Nucleus accumbens (tissue), 56 donors: Measurements from ENCODE around the gene TTYH2.

Experiments used
- DNase-seq, 56 donors: peaks; one replicate each; lab custom pipeline; 2025; lab: John Stamatoyannopoulos, UW

TTYH2 gene

GRCh38 chr17:74231928-74232907 lies 18.8 kb downstream of the TTYH2 start:
- DNase-seq, result no peak

GRCh38 chr17:74233937-74234336 lies 20.6 kb downstream of the TTYH2 start:
- no peak for DNase-seq

GRCh38 chr17:74234486-74234885 lies 21.1 kb downstream of the TTYH2 start:
- no peak for DNase-seq

- peak in 50 of 56 donors; percentile 25 to 88 (median 64) for DNase-seq
Observed at GRCh38 chr17:74235040-74235581, 21.7 kb downstream of the TTYH2 start.

- DNase-seq, result peak in 16 of 56 donors; percentile 7 to 48 (median 22)
Observed at GRCh38 chr17:74235911-74236371, 22.6 kb downstream of the TTYH2 start.

GRCh38 chr17:74237321-74237720 lies 23.9 kb downstream of the TTYH2 start:
- no peak for DNase-seq

- peak in 4 of 56 donors; percentile 10 to 61 (median 23) for DNase-seq
Observed at GRCh38 chr17:74239172-74239571, 25.8 kb downstream of the TTYH2 start.

GRCh38 chr17:74240618-74241205 lies 27.3 kb downstream of the TTYH2 start:
- DNase-seq, result peak in 1 of 56 donors; percentile 10

- DNase-seq, result peak in 30 of 56 donors; percentile 9 to 67 (median 32)
Observed at GRCh38 chr17:74241431-74241830, 28.1 kb downstream of the TTYH2 start.

GRCh38 chr17:74241847-74242246 lies 28.5 kb downstream of the TTYH2 start:
- DNase-seq, result no peak

GRCh38 chr17:74243013-74243755 lies 29.8 kb downstream of the TTYH2 start:
- DNase-seq, result peak in 44 of 56 donors; percentile 3 to 68 (median 42)

GRCh38 chr17:74244128-74244527 lies 30.8 kb downstream of the TTYH2 start:
- peak in 2 of 56 donors; percentile 38 to 55 for DNase-seq

- peak in 49 of 56 donors; percentile 23 to 86 (median 65) for DNase-seq
Observed at GRCh38 chr17:74244548-74244947, 31.2 kb downstream of the TTYH2 start.

- peak in 55 of 56 donors; percentile 43 to 97 (median 89) for DNase-seq
Observed at GRCh38 chr17:74245145-74245831, 31.9 kb downstream of the TTYH2 start.

- DNase-seq, result peak in 1 of 56 donors; percentile 82
Observed at GRCh38 chr17:74245871-74246270, 32.5 kb downstream of the TTYH2 start.

GRCh38 chr17:74249590-74250270 lies 36.4 kb downstream of the TTYH2 start:
- peak in 18 of 56 donors; percentile 14 to 63 (median 28) for DNase-seq

- DNase-seq, result no peak
Observed at GRCh38 chr17:74250324-74250995, 37.1 kb downstream of the TTYH2 start.

GRCh38 chr17:74251051-74251450 lies 37.7 kb downstream of the TTYH2 start:
- no peak for DNase-seq
